Omental fat pad (tissue), 4 donors: ENCODE results near the gene DCP2. TPM values are rescaled to one million over a fixed set of nuclear protein-coding genes. Genes with fewer than 3 reads are reported as not detected.

Source experiments
- ATAC-seq: fragments of 150-250 bp; one replicate; pipeline ENCODE4 v1.9.1; 2016; ENCODE audit warnings: mild to moderate bottlenecking, moderate library complexity; ENCODE audit not compliant: low FRiP score
- DNase-seq: peaks from one replicate; pipeline ENCODE4 v3.0.0-alpha.2; 2019; ENCODE audit warnings: low spot score
- total RNA-seq, 4 donors: library from RNA; depleted of rRNA; stranded (reverse); fragments of >200 nt; gene quantifications; one replicate each; pipeline ENCODE4 v1.1.0, GENCODE V29; 2016
- TF ChIP-seq, protein P1 (sequence below), 3 donors: fragments of 450-650 bp; IDR thresholded peaks; one replicate each; pipeline ENCODE4 v1.5.1; 2016 to 2017; ENCODE audit warnings: antibody characterized with exemption in 3 of 3, mild to moderate bottlenecking in 3 of 3, moderate library complexity in 2 of 3

The DCP2 gene
- 10 to 100 TPM; 22.2 to 53.4 (median 25.9) TPM for total RNA-seq

DNA sequence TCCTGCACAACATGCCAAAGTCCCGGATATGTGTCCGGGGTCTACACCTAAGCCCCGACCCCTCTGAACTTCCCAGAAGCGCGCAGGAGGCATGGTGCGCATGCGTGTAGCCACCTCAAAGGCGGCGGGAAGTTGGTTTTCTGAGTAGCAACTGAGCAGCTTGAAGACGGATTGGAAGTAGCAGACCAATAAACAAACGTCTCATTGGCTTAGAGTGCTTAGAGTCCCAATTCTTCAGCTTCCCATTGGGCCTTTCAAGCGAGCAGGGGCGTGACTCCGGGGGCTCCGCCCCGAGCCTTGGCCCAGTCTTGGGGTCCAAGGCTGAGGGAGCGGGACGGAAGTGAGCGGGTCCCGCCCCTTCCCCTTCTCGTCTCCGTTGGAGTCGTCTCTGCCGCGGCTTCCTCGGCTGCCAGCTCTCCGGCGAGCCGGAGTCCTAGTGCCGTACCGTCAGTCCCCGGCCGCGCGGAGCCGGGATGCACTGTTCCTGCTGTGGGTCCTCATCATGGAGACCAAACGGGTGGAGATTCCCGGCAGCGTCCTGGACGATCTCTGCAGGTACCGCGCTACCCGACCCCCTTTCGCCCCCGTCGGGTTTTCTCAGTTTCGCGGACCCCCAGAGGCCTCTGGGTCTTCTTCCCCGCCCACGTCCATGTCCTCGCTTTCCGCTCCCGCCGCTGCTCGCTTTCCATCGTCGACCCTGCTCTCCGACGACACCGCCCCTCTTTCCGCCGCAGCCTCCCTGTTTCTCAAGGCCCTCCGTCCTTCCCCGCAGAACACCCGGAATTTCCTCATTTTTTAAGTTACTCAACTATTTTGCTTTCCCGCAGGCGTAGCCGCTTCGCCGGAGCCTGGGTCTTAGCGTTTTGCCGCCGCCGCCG lies at the start of gene DCP2:
TSS of gene DCP2 (plus strand) at position 367 of the 878 bp plus-strand sequence. CDS start at position 503, 136 bp downstream.
- DNase-seq (peak; percentile 69), ATAC-seq (peak; percentile 100)
- TF ChIP-seq, protein P1, sequence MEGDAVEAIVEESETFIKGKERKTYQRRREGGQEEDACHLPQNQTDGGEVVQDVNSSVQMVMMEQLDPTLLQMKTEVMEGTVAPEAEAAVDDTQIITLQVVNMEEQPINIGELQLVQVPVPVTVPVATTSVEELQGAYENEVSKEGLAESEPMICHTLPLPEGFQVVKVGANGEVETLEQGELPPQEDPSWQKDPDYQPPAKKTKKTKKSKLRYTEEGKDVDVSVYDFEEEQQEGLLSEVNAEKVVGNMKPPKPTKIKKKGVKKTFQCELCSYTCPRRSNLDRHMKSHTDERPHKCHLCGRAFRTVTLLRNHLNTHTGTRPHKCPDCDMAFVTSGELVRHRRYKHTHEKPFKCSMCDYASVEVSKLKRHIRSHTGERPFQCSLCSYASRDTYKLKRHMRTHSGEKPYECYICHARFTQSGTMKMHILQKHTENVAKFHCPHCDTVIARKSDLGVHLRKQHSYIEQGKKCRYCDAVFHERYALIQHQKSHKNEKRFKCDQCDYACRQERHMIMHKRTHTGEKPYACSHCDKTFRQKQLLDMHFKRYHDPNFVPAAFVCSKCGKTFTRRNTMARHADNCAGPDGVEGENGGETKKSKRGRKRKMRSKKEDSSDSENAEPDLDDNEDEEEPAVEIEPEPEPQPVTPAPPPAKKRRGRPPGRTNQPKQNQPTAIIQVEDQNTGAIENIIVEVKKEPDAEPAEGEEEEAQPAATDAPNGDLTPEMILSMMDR (IDR thresholded peaks at IDR 0.05): no peak

DNA sequence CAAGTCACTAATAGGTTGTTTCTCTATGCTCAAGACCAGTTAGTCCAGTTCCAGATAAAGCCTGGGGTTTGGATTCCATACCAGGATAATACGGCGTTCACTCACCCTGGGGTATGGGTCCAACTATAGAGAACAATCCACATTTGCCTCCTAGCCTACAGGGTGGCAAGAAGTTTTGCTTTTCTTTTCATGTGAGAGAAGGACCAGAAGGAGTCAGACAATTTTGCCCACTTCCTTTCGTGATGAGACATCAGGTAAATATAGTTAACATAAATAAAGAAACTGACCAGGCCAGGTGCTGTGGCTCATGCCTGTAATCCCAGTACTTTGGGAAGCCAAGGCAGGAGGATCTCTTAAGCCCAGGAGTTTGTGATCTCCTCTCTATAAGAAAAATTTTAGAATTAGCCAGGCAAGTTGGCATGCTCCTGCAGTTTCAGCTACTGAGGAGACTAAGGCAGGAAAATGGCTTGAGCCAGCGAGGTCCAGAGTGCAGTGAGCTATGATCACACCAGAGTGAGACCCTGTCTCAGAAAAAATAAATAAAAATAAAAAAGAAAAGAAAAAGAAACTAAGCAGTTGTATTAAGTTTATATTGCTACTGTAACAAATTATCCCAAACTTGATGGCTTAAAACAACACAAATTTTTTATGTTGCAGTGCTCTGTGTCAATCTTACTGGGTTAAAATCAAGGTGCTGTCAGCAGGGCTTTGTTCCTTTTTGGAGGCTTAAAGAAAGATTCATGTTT lies 47.1 kb upstream of the DCP2 start:
- TF ChIP-seq, protein P1 (IDR thresholded peaks at IDR 0.05): no peak
- DNase-seq: no peak
- no peak for ATAC-seq

DNA sequence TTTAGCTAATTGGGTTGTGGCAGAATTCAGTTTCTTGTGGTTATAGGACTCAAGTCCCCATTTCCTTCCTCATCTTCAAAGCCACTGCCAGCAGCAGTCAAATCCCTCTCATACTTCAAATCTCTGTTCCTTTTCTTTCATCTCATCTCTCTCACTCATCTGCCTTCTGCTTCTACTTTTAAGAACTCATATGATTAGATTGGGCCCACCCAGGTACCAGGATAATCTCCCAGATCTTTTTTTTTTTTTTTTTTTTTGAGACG lies 46.6 kb upstream of the DCP2 start:
- DNase-seq (no peak), ATAC-seq (no peak)
- TF ChIP-seq, protein P1 (IDR thresholded peaks at IDR 0.05): no peak

DNA sequence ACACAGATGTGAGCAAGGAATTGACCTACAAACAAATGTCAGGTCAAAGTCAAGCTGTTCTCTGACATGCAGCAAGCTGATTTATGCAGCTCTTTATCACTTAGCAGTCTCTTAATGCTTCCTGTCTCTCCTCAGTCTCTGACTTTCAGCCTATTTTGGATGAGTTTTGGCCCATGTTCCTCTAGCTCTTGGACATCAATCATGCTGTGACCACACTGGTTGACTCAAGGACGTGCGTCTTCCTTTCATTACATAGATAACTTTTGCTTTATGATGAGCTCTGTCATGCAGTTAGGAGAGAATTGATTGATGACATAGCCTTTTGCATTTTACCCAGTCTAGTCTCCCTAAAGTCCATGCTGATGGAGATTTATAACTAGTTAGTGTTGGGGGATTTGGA lies 45.1 kb upstream of the DCP2 start:
- DNase-seq (no peak), ATAC-seq (no peak)
- TF ChIP-seq, protein P1 (IDR thresholded peaks at IDR 0.05): no peak

DNA sequence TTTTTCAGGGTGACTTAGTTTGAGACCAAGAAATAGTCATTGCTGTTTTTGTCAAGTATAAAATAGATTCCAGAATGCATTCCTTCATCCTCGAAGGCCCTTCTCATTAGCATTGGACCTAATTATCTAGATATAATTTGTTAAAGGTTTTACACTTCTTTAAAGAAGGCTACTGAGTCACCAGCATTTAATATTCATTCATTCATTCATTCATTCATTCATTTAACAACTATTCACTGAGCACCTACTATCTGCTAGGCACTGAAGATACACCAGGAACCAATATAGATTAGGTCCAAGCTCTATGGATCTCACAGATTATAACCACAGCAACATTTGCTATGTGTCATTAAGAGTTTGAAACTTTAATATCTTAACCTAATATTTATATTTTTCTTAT lies 43.5 kb upstream of the DCP2 start:
- no peak for ATAC-seq
- TF ChIP-seq, protein P1 (IDR thresholded peaks at IDR 0.05): no peak
- DNase-seq: no peak

DNA sequence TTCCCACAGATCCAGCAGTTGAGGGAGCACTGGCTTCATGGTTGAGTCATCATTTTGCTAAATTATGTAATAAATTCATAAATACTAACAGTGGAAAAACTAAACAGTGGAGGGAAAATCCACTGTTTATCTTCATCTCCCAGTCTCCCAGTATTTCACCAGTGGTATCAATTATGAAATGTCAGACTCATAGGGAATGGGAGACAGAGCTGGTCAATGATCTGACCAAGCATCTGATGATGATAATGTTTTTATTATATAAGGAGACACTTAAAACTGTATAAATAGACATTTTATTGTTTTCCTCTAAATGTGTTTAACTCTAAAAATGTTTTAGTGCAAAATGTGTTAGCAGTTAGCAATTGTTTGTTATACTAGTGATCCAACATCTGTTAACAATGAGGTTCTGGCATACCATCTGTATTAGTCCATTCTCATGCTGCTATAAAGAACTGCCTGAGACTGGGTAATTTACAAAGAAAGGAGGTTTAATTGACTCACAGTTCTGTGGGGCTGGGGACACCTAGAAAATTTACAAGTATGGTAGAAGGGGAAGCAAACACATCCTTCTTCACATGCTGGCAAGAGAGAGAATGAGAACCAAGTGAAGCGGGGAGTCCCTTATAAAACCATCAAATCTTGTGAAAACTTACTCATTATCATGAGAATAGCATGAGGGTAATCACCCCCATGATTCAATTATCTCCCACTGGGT lies 42.8 kb upstream of the DCP2 start:
- no peak for DNase-seq
- TF ChIP-seq, protein P1 (IDR thresholded peaks at IDR 0.05): no peak
- ATAC-seq: no peak
